Loucy (cell line): Measurements from ENCODE around the gene STX8.

Source experiments
- EZH2phosphoT487 ChIP-seq: fragments of 200-600 bp; IDR thresholded peaks from 2 replicates; pipeline ENCODE4 v1.6.1; 2018; ENCODE audit warnings: antibody characterized with exemption, mild to moderate bottlenecking, moderate library complexity, borderline replicate concordance
- TF ChIP-seq, protein P1 (sequence below): fragments of 200-600 bp; sonication (generic); conservative IDR thresholded peaks from 2 replicates; pipeline ENCODE4 v1.5.1; 2014; ENCODE audit warnings: mild to moderate bottlenecking, antibody characterized with exemption, low read length

DNA sequence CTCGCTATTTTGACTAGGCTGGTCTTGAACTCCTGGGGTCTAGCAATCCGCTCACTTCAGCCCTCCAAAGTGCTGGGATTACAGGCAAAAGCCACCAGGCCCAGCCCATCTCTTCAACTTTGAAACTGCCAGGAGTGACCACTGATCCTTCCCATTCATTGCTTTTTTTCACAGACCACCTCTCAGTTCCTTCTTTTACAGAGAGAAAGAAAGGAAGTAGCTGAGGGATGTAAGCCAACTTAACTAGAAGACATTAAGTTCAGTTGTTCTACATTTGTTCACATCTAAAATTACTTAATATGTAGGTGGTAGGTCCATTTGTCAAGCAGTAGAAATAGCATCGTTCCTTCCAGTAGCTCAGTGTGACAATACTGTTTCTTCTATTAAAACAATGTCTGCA is 219.8 kb downstream of the STX8 start:
- TF ChIP-seq, protein P1, sequence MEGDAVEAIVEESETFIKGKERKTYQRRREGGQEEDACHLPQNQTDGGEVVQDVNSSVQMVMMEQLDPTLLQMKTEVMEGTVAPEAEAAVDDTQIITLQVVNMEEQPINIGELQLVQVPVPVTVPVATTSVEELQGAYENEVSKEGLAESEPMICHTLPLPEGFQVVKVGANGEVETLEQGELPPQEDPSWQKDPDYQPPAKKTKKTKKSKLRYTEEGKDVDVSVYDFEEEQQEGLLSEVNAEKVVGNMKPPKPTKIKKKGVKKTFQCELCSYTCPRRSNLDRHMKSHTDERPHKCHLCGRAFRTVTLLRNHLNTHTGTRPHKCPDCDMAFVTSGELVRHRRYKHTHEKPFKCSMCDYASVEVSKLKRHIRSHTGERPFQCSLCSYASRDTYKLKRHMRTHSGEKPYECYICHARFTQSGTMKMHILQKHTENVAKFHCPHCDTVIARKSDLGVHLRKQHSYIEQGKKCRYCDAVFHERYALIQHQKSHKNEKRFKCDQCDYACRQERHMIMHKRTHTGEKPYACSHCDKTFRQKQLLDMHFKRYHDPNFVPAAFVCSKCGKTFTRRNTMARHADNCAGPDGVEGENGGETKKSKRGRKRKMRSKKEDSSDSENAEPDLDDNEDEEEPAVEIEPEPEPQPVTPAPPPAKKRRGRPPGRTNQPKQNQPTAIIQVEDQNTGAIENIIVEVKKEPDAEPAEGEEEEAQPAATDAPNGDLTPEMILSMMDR = no peak
- TF ChIP-seq EZH2phosphoT487 = no peak
